HuH-7.5 (cell line): Measurements from ENCODE around the gene BUD31.
"Not testable (repeated sequence)": the region's sequence is repeated elsewhere in the genome, so short reads cannot be mapped to it uniquely, and the experiment has no call there.

Source experiments
- DNase-seq: peaks from one replicate; pipeline ENCODE4 v3.0.0; 2011; ENCODE audit warnings: low spot score

Gene BUD31

DNA sequence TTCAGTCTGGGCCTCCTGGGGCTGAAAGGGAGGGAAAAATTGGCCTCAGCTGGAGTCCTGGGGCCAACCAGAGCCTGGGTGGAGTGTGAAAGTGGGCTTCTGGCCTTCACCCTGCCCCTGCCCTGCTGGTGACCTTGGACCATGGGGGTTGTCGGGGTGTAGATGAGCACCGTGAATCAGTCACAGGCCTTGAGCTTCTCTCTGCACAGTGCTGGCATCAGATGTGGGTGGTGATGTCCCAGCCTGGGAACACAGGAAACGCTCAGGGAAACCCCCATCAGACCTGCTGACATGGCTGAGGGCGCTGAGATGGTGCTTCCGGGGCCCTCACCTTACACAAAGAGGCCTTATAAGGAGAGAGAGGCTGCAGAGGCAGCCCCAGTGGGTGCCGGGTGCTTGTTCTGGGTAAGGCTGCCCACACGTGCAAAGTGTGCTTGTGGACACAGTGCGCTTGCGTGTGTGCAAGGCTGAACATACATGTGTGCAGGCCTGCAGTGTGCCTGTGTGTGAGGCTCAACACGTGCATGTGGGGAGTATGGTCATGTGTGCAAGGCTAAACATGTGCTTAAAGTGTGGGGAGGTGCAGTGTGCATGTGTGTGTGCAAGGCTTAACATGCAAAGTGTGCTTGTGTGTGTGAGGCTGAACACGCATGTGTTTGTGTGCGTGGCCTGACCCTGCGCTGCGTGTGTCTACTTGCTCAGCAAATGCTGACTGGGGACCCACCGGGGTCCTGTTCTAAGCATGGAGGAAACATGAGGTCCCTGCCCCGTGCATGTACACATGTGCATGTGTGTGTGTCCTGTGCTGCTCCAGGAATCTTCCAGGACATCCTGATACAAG is 27.7 kb upstream of the BUD31 start:
- DNase-seq = no peak

DNA sequence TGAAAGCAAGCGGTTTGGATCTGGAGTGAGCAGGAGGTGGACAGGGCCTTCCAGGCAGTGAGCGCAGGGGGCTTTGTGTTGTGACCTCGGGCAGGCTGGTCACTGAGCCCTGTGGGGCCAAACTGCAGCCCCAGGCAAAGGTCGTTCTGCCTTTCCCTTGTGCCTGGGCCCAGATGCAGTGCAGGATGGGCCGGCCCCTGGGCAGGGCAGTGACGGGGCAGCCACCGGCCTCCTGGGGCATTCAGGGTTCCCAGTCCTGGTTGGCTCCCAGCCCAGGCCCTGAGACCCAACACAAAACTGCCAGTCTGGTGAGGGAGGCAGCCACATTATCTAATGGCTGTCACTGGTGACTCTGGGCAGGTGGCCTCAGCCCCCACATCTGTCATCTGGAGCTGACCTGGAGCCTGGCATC is 27.1 kb upstream of the BUD31 start:
- DNase-seq = no peak

DNA sequence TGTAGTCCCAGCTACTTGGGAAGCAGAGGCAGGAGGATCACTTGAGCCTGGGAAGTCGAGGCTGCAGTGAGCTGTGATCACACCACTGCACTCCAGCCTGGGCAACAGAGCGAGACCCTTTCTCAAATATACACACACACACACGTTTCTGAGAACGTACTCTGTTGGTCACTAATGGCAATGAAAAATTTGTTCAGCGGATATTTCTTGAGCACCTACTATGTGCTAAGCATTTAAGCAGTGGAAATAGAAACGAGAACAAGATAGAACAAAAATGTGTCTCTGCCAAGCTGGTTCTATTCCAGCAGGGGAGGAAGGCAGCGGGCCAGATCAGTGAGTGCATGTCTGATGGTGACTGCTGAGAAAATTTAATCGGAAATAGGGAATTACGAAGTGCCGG is 25.6 kb upstream of the BUD31 start:
- no peak for DNase-seq

DNA sequence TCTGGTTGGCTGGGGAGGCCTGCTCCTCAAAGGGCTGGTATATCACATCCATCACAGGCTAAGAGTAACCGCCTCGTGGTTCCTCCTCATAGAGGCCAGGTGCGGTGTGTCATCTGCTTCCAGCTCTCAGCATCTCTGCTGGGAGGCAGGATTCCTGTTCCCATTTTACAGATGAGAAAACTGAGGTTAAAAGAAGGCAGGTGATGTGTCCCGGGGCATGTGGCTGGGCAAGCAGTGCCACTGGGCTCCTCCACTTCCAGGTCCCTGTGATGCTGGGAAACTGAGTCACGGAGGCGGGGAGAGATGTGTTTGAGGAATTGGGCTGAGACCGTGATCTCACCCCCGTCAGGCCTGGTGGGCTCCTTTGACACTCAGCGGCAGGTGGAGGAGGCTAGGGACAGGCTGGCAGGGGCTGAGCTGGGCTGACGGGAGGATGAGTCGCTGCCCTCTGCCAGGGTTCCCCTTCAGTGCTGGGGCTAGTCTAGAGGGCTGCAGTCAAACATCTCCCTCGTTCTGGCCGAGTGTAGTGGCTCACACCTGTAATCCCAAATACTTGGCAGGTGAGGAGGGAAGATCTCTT is 24.9 kb upstream of the BUD31 start:
- DNase-seq = no peak

DNA sequence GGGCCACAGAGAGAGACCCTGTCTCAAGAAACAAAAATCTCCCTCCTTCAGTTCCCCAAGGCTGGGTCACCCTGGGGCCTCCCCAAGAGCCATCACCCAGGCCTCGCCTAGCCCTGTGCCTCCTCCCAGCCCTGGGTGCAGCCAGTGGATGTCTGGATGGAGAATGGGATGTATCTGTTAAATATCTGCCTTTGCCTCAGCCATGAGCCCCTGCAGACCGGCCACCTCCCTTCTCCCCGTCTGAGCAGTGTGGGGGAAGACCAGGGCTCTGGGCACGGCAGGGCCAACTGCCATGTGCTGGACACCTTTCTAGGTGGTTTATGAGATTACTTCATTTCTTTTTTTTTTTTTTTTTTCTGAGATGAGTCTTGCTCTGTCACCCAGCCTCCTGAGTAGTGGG is 24.2 kb upstream of the BUD31 start:
- DNase-seq = no peak

DNA sequence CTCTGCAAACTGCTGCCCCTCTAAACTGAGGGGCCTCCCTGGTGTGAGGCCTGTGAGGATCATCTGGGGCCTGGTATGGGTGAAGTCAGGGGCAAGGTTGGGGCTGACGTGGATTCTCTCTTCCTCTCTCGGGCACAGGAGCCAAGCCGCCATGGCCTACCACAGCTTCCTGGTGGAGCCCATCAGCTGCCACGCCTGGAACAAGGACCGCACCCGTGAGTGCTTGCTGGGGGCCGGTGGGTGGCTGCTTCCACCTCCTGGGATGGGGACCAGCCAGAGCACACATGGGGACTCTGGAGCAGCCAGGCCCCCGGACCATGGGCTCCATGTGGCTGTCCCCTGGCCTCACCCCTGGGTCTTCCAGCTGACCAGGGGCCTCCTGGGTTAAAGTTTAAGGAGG is 23.2 kb upstream of the BUD31 start:
- no peak for DNase-seq

DNA sequence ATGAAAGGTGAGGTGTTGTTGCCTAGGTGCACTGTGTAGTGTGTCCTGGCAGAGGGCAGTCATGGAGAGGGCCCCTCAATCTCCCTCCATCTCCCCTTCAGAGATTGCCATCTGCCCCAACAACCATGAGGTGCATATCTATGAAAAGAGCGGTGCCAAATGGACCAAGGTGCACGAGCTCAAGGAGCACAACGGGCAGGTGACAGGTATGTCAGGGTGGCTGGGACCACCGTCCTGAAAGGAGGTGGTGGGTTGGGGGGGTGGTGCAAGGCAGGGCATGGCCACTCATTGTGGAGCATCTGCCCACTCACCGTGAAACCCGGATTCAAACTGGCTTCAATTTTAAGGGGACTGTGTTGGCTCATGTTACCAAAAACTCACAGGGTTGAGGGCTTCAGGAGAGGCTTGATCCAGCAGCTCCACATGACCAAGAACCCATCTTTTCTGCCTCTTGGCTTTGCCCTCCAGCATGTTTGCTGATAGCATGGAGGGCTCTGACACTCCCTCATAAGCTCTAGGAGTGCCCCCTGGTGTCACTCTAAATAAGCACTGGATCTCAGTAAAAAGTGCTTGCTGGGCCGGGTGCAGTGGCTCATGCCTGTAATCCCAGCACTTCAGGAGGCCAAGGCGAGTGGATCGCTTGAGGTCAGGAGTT is 22.1 kb upstream of the BUD31 start:
- no peak for DNase-seq

DNA sequence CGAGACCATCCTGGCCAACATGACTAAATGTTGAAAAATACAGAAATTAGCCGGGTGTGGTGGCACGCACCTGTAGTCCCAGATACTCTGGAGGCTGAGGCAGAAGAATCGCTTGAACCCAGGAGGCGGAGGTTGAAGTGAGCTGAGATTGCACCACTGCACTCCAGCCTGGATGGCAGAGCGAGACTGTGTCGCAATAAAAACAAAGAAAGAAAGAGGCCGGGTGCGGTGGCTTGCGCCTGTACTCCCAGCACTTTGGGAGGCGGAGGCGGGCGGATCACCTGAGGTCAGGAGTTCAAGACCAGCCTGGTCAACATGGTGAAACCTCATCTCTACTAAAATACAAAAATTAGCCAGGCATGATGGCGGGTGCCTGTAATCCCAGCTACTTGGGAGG is 21.5 kb upstream of the BUD31 start:
- not testable (repeated sequence) for DNase-seq

DNA sequence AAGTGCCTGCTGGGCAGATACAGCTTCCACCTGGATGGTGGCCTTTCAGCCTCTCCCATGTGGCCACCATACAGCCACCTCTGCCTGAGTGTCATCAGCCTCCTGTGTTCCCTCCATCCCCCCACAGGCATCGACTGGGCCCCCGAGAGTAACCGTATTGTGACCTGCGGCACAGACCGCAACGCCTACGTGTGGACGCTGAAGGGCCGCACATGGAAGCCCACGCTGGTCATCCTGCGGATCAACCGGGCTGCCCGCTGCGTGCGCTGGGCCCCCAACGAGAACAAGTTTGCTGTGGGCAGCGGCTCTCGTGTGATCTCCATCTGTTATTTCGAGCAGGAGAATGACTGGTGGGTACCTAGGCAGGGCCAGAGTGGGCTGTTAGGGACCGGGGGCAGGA is 20.9 kb upstream of the BUD31 start:
- DNase-seq = no peak

DNA sequence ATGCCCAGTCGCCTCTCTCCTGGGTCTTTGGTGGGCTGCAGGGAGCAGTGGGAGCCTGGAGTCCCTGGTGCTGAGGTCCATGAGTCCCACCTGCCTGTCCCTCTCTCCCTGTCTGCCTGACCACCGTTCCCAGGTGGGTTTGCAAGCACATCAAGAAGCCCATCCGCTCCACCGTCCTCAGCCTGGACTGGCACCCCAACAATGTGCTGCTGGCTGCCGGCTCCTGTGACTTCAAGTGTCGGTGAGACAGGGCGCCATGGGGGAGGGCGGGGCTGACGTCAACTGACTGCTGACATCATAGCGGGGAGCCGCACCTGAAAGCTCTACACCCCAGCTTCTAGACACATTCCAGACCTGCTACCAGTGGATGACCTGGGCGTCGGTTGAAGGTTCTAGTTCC is 19.0 kb upstream of the BUD31 start:
- no peak for DNase-seq

DNA sequence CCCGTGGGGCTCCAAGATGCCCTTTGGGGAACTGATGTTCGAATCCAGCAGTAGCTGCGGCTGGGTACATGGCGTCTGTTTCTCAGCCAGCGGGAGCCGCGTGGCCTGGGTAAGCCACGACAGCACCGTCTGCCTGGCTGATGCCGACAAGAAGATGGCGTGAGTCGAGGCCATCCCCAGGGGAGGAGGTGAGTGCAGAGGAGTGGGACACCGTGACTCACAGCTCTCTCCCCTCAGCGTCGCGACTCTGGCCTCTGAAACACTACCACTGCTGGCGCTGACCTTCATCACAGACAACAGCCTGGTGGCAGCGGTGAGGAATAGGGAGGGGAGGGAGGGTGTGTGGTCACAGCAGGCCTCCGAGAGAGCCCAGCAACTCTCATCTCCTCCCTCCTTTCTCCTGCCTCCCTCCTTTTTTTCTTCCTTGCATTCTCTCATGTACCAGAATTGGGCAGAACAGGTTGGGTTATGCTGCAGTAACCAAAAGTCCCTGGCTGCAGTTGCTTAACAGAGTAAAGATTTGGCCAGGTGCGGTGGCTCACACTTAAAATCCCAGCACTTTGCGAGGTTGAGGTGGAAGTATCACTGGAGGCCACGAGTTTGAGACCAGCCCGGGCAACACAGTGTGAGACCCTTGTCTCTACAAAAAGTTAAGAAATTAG is 17.7 kb upstream of the BUD31 start:
- DNase-seq = no peak

DNA sequence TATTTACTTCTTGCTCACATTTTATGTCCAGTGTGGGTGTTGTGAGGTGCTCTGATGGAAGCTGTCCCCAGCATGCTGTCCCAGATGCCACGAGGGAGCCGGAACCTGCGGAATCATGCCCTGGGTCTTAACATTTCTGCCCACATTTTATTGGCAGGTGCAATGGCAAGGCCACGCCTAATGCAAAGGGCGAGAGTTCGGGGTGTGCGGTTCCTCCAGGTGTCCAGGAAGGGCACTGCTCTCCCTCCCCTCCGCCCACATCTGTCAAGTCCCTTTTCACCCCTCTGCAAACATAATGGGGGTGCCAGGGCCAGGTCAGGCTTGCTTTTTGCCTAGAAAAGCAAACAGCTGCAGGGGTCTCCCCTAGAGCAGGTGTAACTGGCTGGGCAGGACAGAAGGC is 16.7 kb upstream of the BUD31 start:
- DNase-seq = no peak

DNA sequence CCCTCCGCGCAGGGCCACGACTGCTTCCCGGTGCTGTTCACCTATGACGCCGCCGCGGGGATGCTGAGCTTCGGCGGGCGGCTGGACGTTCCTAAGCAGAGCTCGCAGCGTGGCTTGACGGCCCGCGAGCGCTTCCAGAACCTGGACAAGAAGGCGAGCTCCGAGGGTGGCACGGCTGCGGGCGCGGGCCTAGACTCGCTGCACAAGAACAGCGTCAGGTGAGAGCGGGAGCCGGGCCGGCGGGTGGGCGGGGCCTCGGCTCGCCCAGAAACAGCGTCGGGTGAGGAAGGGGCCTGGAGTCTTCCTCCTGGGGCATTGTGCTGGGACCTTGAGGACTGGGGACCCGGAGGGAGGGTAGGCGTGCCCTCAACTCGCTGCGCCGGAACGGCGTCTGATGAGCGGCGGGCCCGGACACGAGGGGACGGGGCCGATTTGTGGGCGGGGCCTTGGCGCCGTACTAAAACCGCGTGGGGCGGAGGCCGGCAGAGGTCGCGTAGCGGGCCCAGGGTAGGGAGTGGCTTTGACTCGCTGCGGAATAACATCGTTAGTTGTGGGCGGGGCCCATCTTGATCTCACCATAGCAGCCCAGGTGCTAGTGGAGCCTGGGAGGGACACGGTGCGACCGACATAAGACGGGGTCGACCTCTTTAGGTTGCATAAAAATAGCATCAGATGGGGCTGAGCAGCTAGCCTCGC is 16.0 kb upstream of the BUD31 start:
- no peak for DNase-seq

DNA sequence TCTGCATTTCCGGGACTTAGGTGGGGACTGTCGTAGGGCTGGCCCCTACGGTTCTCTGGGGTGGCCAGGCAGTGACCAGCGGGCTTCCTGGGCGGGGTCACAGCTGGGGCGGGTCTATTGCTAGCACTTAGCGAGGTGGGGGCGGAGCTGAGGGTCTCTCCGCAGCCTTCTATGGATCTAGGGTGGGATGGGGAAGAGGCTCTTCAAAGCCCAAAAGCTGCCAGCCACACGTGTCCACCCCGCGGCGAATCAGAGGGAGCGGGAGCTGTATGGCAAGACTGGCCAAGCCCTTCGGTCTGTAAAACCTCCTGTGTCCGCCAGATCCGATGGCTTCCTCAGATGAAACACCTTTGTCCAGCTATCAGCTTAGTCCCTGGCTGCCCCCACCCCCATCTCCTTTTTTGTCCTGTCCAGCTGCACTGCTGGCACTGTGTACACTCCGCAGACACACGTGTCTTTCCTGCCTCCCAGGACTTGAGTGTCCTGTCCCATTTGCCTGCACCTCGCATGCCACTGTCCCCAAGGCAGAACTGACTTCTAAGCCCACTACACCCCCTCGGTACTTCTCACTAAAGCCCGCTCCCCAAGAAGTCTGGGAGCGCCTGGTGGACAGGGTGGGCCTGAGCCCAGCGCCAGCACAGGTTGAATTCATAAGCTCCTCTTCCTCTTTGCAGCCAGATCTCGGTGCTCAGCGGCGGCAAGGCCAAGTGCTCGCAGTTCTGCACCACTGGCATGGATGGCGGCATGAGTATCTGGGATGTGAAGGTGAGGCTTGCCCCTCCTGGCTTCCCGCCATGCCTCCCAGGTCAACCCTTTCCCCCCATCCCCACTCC is 15.2 kb upstream of the BUD31 start:
- DNase-seq = no peak

DNA sequence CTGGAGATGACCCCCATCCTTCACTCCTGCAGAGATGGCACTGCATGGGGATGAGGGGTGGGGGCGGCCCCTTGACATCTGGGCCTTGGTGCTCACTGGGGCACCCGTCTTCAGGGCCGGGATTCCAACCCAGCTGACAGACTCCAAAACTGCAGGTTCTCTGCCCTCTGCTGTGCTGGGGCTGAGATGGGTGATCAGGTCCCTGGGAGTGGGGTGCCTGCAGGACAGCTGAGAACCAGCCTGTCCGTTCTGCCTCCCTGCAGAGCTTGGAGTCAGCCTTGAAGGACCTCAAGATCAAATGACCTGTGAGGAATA is 14.6 kb upstream of the BUD31 start:
- DNase-seq = no peak

DNA sequence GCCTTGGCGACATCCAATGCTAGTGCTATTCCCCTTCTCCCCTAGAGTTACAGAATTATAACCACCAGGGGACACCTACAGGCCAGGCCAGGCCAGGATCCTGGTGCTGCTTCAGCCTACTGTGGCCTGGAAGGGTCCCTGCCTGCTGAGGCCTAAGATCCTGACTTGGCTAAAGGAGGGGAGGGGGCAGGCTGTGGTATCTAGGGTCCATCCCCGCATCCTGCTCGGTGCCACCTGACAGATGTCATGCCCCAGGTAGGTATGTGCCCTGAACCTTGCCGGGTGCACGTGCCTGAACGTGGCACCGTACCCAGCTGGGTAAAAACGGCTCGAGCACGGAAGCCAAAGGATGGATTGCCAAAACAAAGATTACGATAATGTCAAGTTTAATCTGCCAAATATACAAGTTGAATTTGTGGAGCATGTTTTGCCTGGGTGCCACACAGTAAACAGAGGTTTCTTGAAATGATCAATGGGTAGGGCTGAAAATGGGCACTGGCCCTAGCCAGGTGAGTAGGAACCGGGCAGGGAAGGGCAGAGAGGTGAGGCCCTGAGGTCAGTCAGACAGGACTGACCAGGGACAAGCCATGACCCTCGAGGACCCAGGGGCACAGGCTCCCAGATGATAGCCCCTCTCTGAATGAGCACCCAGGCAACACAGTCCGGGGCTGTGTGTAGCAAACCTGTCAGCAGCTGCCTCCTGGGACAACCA is 13.0 kb upstream of the BUD31 start:
- no peak for DNase-seq

DNA sequence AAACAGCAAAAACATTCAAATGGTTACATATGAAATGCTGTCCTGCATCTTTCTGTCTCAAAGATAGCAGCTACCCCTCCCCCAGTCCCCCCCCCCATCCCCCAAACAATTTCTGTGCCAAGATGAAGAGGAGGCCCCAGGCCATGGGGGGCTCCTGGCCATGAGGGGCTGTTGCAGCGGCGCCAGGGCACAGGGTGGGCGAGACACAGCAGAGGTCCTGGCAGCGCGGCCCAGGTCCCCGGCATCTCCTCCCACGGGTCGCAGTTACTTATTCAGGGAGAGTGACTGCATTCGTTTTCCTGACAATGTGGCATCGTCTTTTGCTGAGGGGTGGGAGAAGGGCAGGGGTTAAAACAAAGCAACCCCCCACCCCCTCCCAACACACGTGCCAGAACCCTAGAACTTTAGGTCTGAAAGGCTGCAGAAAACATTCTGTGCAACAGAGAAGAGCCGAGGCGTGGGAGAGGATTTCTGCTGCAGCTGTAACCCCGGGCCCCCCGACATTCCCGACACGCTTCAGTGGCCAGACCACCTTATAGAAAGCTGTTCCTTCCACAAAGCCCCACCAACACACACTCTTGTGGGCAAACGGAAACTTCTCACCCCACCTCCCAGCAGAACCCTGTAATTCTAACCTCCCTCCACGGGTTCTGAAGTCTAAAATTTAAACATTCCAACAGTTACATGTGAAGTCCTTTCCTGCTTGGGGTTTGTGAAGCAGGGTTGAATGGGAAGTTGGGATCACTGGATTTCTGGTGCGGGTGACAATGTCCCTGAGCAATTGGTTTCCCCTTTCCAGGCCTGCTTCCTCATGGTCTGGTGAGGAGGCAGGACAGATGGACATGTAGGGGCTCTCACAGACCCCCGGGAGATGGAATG is 12.1 kb upstream of the BUD31 start:
- DNase-seq = no peak

DNA sequence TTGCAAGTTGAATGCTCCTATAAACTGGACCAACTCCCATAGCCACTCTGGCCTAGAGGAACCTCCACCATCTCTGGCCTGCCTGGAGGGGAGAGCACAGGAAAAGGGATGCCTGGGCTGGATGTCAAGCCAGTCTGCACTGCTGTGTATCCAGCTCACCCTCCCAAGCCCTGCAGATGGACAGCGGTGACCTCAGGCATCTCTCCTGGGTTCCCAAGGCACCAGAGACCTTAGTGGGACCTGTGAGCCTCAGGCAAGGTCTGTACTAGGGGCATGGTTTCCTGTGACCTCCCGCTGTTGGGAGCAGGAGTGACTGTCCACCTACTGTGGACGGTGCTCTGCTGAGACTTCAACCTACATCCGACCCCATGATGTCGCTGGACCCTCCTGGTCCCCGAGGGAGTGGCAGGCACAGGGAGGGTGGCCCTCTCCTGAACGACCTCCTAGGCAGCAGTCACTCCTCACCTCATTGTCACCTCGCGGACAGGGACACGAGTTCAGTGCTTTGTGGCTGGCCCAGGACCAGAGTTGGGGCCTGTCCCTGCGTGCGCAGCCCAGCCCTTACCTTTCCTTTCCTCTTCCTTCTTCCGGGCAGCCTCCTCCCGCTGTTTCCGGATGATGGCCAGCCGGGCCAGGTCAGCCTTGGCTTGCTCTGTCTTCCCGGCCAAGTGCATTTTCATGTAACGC is 11.3 kb upstream of the BUD31 start:
- DNase-seq = no peak

DNA sequence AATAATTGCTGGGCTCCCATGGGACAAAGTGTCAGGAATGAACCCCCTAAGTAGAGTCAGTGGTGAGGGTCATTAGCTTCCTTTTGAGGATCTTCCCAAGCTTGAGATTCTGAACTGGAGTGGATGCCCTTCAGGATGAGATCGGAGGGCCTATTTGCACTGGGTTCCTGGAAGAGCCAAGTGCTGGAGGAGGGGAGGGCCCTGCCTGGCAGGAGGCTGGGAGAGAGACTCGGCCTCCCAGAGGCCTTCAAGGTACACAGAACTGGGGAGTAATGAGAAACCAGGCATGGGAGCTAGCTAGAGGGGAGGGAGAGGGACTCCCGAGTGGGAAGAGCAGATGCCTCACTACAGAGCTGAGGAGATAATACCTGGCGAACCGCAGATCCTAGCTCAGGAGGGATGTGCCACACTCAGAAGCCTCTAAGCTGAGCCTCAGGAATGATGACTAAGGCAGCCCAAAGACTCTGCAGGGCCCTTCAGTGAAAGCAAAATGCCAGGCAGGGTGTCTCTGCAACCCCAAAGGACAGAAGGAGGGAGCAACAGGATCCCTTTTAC is 9.8 kb upstream of the BUD31 start:
- DNase-seq = no peak
